Measurements from ENCODE around the gene SUCO. TPM values are rescaled to one million over a fixed set of nuclear protein-coding genes. Genes with fewer than 3 reads are reported as not detected.

The SUCO gene
- total RNA-seq, 1 experiment from 2014 or later: 37.4 TPM

DNA sequence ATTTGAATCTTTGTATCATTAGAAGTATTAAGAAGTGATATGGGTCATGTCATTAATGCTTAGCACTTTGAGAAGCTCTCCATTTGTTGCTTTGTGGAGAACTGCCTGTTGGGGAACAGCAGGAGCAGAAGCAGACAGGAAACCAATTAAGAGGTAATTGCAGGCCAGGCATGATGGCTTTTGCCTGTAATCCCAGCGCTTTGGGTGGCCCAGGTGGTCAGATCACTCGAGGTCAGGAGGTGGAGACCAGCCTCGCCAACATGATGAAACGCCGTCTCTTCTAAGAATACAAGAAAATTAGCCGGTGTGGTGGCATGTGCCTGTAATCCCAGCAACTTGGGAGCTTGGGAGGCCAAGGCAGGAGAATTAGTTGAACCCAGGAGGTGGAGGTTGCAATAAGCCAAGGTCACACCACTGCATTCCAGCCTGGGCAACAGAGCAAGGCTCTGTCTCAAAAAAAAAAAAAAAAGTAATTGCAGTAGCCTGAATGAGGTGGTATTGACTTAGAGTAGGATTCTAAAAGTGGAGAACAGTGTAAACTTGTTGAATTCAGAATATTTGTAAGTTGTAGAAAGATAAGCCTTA is 68.2 kb downstream of the SUCO start:
- DNase-seq (ENCODE audit: low spot score) (no peak), ATAC-seq (no peak)
- peaks cover 23% of the 10 kb centered on the region for H3K9me3 Mint-ChIP-seq
- H3K27ac Mint-ChIP-seq: no peak overlapping the region
- no peaks in the 10 kb centered on the region for H3K27me3 Mint-ChIP-seq (ENCODE audit: low read depth)
- no peaks in the 10 kb centered on the region; the same call in 1 of the 2 replicates for H3K4me1 Mint-ChIP-seq
- POLR2A ChIA-PET: no interaction called here
- peaks cover 38% of the 10 kb centered on the region for H3K36me3 Mint-ChIP-seq
- CTCF ChIA-PET: interaction anchor here (1.1 kb wide), 1 partner anchor 9 kb away, joined by 4 read pairs; no protein-coding TSS in a partner anchor
- TF ChIP-seq PRDM15 (CRISPR knock-in tag; IDR thresholded peaks at IDR 0.05) (no peak), NFYB (CRISPR knock-in tag; conservative IDR thresholded peaks at IDR 0.05; ENCODE audit: low read depth) (no peak), NR1H2 (CRISPR knock-in tag; IDR thresholded peaks at IDR 0.05) (no peak), ATF2 (CRISPR knock-in tag; IDR thresholded peaks at IDR 0.05; ENCODE audit: borderline replicate concordance, low read depth) (no peak), ATF3 (CRISPR knock-in tag; conservative IDR thresholded peaks at IDR 0.05) (no peak), NFATC4 (CRISPR knock-in tag; IDR thresholded peaks at IDR 0.05) (no peak), ZNF532 (CRISPR knock-in tag; IDR thresholded peaks at IDR 0.05; ENCODE audit: borderline replicate concordance) (no peak), ETV6 (CRISPR knock-in tag; IDR thresholded peaks at IDR 0.05) (no peak), JUN (CRISPR knock-in tag; IDR thresholded peaks at IDR 0.05) (no peak), ZNF317 (CRISPR knock-in tag; IDR thresholded peaks at IDR 0.05; ENCODE audit: borderline replicate concordance, low read depth) (no peak), FOXJ3 (CRISPR knock-in tag; IDR thresholded peaks at IDR 0.05; ENCODE audit: borderline replicate concordance) (no peak), RORB (CRISPR knock-in tag; IDR thresholded peaks at IDR 0.05) (no peak), TCF7 (CRISPR knock-in tag; IDR thresholded peaks at IDR 0.05; ENCODE audit: low read depth) (no peak), IRF2 (CRISPR knock-in tag; IDR thresholded peaks at IDR 0.05; ENCODE audit: borderline replicate concordance, low read depth) (no peak), NR3C1 (CRISPR knock-in tag; conservative IDR thresholded peaks at IDR 0.05; ENCODE audit: low read depth) (no peak), STAT6 (CRISPR knock-in tag; conservative IDR thresholded peaks at IDR 0.05; ENCODE audit: low read depth) (no peak), CREB1 (CRISPR knock-in tag; IDR thresholded peaks at IDR 0.05) (no peak)
- TF ChIP-seq, protein P1, sequence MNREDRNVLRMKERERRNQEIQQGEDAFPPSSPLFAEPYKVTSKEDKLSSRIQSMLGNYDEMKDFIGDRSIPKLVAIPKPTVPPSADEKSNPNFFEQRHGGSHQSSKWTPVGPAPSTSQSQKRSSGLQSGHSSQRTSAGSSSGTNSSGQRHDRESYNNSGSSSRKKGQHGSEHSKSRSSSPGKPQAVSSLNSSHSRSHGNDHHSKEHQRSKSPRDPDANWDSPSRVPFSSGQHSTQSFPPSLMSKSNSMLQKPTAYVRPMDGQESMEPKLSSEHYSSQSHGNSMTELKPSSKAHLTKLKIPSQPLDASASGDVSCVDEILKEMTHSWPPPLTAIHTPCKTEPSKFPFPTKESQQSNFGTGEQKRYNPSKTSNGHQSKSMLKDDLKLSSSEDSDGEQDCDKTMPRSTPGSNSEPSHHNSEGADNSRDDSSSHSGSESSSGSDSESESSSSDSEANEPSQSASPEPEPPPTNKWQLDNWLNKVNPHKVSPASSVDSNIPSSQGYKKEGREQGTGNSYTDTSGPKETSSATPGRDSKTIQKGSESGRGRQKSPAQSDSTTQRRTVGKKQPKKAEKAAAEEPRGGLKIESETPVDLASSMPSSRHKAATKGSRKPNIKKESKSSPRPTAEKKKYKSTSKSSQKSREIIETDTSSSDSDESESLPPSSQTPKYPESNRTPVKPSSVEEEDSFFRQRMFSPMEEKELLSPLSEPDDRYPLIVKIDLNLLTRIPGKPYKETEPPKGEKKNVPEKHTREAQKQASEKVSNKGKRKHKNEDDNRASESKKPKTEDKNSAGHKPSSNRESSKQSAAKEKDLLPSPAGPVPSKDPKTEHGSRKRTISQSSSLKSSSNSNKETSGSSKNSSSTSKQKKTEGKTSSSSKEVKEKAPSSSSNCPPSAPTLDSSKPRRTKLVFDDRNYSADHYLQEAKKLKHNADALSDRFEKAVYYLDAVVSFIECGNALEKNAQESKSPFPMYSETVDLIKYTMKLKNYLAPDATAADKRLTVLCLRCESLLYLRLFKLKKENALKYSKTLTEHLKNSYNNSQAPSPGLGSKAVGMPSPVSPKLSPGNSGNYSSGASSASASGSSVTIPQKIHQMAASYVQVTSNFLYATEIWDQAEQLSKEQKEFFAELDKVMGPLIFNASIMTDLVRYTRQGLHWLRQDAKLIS (CRISPR knock-in tag; IDR thresholded peaks at IDR 0.05; ENCODE audit: borderline replicate concordance): no peak
- TF ChIP-seq, protein P2, sequence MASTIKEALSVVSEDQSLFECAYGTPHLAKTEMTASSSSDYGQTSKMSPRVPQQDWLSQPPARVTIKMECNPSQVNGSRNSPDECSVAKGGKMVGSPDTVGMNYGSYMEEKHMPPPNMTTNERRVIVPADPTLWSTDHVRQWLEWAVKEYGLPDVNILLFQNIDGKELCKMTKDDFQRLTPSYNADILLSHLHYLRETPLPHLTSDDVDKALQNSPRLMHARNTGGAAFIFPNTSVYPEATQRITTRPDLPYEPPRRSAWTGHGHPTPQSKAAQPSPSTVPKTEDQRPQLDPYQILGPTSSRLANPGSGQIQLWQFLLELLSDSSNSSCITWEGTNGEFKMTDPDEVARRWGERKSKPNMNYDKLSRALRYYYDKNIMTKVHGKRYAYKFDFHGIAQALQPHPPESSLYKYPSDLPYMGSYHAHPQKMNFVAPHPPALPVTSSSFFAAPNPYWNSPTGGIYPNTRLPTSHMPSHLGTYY (CRISPR knock-in tag; IDR thresholded peaks at IDR 0.05): no peak
- H3K4me3 Mint-ChIP-seq: no peak overlapping the region

Measured in WTC11 (cell line).